ENCODE results near the gene HILPDA.
"Not testable (repeated sequence)": the region's sequence is repeated elsewhere in the genome, so short reads cannot be mapped to it uniquely, and the experiment has no call there.

HILPDA gene

DNA sequence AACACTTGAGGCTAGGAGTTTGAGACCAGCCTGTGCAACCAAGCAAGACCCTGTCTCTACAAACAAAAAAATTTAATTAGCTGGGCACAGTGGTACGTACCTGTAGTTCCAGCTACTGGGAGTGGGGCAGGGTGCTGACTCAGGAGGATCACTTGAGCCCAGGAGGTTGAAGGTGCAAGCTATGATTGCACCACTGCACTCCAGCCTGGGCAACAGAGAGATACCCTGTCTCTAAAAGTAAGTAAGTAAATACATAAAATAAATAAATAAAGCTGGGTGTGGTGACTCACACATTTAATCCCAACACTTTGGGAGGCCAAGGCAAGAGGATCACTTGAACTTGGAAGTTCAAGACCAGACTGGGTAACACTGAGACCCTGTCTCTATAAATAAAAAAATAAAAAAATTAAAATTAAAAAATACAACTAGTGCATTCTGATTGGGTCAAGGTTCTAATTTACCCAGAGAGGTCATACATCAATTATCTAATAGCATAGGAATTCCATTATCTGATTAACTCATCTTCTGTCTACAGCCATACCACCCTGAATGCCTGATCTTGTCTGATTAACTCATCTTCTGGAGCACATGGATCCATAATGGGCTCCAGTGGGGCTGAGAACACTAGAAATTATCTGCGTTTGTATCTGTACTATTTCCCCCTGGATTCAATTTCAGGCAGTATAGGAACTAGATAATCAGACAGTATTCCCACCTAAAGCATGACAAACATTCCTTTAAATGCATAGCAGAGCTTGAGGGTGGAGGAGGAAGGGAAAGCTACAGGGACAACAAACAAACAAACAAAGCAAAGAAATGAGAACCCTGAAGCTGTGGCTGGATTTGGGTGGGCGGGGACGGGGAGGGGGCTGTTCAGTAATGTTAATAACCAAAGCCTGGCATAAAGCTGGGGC, 21.0 kb upstream of the HILPDA start:
- FAIRE-seq = no peak

DNA sequence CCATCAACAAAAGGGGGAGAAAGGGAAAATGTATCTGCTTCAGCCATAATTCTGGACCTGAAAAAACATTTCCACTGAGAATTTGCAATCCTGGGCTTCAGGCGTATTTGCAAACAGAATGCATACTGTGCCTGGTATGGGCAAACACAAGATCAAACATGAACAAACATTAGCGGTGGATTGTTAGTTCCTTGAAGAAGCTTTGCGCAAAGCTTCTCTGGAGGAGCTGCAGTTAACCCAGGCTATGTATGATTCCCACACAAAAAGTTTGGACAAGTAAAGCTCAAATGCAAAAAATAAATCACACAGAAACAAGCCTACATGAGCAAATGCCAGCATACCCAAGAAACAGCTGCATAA, 20.4 kb upstream of the HILPDA start:
- FAIRE-seq = no peak

DNA sequence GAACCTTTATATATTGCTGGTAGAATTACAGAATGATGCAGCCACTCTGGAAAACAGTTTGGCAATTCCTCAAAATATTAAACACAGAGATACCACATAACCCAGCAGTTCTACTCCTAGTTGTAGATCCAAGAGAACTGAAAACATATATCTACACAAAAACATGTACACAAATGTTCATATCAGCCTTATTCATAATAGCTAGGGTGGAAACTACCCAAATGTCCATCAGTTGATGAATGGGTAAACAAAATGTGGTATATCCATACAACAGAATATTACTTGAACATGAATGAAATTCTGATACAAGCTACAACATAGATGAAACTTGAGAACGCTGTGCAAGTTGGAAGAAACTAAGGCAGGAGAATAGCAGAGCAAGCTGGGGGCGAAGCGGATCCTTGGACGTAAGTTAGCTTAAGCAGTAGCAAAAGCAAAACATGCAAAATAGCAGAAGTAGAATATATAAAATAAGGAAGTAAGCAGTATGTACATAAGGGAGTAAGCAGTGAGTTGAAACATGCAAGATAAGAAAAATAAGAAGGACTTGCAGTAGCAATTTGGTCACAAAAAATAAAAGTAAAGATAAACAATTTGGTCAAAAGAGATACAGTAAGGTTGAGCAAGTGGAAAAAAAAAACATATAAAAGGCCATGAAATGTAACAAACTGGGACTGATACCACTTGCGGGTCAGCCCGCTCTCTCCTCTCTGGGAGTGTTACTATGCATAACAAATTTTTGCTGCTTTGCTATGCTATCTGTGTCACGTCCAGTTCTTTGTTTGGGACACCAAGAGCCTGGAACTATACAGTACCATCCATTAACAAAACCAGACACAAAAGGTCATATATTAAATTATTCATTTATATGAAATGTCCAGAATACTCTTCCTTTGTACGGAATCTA, 18.0 kb upstream of the HILPDA start:
- no peak for FAIRE-seq

DNA sequence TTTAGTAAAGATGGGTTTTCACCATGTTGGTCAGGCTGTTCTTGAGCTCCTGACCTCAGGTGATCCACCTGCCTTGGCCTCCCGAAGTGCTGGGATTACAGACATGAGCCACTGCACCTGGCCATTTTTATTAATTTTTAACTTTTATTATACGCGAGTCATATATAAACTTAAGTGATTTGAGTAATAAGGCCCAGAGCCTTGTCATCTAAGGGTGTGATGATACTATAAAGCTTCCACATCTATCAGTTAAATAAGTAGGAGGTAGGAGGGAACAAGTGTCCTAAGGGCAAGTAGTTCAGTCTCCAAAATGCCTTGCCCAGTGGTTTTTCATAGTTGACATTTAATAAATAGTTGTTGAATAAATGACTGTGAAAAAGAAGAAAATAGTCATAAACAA, 13.3 kb upstream of the HILPDA start:
- FAIRE-seq = no peak

DNA sequence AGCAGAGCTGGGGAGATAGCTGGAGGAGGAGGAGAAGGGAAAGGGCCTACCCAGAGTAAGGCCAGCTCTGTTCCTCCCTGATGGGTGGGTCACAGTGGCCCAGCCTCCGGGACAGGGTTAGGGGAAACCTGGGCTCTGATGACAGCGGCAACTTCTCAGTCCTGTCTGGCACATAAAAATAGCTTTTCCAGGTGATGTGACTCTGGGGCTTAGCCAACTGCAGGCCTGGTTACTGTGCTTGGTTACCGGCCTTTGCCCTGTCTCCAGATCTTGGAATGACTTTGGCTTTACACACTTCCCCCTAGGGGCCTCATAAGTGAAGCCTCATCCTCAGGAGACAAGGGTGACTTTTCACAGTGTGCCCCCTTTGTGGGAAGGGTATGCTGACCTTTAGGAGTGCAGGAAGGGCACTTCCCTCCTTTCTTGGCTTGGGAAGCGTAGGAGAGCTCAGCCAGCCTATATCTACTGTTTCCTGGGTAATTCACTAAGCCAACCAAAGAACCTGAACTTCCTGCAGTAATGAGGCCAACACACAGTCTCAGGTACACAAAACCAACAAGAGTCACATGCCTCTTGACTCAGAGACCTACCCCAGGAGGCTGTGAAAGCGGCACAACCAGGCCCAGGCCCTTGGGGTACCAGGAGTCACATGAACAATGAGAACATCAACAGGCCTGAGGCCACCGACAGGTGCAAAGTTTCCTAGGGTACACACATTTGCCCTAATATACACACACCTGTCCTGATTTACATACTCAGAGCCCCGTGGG, 11.7 kb upstream of the HILPDA start:
- no peak for FAIRE-seq

DNA sequence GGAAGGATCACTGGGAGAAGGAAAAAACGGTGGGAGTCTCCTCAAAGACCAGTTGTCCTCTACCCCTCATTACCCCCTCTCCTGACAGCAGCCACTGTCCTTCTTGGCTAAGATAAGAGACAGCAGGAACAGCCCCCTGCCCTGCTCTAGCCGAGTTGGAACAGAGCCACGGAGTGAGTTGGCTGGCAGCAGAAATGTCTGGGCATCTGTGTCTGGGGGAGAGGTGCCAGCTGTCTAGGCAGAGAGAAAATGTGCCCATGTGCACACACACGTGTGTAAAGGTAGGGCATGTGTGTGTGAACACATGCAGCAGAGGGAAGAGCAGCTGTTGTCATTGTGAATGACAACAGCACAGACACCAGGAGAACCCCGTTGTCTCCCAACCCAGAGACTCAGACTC, 9.4 kb upstream of the HILPDA start:
- no peak for FAIRE-seq

DNA sequence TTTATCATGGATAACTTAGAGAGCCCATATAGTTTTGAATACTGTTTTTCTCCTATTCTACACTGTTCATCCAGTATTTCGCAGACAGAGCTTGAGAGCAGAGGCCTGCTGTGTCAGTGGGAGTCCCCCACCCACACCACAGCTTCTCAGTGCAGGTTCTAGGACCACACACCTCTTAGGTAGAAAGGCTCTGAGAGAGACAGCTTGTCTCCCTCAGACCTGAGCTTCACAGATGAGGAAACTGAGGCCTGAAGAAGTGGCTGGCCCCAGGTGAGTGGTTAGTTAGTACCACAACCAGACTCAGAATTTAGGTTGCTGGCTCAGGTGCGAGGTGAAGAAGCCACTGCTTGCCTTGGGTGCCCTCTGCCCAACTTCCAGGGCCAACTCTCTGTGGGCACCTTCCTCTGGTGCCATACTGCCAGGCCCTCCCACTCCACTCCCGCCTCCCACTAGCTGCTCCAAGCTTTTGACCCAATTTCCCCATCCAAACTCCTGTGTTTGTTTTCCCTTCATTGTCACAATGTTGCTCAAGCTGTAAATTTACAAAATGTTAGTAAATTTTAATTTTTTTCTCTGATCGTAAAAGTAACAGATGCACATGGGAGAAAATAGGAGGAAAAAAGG, 7.6 kb upstream of the HILPDA start:
- FAIRE-seq = no peak

DNA sequence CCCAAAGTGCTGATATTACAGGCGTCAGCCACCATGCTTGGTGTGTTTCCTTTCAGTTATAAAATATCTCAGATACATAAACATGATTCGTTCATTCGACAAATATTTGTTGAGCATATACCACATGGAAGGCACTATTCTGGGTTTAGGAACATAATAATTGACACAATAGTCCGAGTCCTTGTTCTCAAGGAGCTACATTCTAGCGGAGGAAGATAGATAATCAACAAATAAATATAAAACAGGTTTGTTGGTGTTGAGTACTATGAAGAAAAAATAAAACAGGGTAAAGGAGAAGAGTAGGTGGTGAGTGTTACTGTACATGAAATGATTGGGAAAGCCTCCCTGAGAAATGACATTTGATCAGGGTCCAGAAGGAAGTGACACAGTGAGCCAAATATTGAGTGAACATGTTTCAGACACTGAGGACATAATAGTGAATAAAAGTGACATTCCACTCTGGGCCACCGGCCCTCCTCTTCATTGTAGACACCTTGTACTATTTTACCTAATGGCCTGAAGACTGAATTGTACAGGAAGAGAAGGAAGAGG, 6.9 kb upstream of the HILPDA start:
- FAIRE-seq = no peak

DNA sequence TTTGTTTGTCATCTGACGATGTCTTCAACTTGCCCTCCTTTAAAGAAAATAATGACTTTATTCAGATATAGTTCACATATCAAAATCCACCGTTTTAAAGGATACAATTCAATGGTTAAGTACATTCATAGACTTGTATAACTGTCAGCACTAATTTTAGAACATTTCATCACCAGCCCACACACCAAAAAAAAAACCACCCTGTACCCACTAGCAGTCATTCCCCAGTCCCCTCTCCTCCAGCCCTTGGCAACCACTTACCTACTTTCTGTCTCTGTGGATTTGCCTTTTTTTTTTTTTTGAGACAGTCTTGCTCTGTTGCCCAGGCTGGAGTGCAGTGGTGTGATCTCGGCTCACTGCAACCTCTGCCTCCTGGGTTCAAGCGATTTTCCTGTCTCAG, 5.3 kb upstream of the HILPDA start:
- FAIRE-seq = no peak

DNA sequence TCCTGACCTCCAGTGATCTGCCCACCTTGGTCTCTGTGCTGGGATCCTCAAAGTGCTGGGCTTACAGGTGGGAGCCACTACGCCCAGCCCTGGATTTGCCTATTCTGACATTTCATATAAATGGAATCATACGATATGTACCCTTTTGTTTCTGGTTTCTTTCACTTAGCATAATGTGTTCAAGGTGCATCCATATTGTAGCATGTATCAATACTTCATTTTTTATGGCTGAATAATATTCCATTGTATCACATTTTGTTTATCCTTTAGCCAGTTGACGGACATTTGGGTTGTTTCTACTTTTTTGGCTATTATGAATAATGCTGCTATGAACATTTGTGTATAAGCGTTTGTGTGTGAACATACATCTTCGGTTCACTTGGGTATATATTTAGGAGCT, 4.8 kb upstream of the HILPDA start:
- no peak for FAIRE-seq

DNA sequence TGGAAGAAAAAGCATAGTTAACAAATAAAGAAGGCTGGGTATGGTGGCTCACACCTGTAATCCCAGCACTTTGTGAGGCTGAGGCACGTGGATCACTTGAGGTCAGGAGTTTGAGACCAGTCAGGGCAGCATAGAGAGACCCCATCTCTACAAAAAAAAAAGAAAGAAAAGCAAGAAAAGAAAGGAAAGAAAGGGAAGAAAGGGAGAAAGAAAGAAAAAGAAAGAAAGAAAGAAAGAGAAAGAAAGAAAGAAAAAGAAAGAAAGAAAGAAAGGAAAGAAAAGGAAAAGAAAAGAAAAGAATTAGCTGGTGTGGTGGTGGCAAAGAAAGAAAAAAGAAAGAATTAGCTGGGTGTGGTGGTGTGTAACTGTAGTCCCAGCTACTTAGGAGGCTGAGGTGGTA, 3.1 kb upstream of the HILPDA start:
- FAIRE-seq = no peak

DNA sequence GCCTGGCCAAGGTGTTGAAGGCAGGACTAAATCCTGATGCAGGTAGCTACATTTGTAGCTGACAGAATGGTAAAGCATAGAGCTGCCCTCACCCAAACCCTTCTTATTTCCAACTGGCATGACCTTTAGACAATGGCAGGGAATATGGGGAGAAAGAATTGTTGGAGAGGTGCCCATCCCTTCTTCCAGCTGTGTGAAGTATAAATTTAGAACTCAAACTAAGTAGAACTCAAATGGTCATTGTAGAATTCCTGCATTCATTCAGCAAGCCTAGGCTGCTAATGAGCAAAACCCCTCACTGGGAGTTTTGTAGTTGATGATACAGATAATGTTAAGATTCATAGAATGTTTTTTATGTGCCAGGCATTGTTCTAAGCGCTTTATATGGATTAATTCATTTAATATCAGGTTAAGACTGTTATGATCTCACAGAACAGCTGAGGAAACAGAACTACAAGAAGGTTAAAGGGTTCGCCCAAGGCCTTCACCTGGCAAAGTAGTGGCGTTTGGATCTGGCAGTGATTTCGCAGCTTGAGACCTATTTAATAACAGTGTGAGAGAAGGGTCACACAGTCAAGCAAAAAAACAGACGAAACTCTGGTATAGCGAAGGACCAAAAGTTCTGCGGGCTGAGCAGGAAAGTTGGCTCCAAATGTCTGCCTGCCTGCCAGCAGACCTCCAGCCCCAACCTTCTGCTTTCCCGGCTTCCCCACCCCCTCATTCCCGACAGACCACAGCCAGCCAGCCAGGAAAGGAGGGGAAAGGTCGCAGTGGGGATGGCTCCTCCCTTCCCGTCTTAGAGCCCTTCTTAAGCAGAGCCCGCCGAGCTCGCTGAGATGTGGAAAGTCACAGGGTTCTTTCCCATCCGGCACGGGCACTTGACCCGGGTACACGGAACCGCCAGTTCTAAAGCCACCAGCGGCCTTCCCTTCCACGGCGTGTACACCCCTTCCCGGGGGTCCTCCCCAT, 1.6 kb upstream of the HILPDA start:
- FAIRE-seq = no peak

DNA sequence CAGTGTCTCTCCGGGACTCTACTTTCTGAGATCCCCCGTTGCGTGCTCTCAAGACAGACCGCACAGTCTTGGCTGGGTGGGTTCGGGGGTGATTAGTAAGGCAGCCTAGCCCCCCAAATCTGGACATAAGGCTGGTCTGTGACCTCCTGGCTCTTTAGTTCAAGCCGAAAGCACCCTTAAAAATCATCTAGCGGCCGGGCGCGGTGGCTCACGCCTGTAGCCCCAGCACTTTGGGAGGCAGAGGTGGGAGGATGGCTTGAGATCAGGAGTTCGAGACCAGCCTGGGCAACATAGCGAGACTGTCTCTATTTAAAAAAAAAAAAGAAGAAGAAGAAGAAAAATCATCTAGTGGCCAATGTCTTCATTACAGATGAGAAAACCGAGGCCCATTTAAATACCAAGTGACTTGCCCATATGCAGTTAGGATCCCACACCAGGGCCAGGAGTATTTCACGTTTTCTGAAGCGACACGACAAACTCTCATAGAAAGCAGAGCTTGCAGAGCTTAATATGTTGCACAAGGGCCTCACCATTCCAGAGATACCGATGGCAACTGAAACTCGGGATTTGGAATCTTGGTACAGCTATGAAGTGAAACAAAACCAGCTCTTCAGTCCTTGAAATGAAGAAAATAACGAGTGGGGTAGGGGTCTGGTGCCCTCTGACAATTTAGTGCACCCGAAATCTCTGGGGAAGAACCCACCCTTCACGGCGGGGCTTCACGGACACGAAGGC, 703 bp upstream of the HILPDA start:
- FAIRE-seq = no peak

DNA sequence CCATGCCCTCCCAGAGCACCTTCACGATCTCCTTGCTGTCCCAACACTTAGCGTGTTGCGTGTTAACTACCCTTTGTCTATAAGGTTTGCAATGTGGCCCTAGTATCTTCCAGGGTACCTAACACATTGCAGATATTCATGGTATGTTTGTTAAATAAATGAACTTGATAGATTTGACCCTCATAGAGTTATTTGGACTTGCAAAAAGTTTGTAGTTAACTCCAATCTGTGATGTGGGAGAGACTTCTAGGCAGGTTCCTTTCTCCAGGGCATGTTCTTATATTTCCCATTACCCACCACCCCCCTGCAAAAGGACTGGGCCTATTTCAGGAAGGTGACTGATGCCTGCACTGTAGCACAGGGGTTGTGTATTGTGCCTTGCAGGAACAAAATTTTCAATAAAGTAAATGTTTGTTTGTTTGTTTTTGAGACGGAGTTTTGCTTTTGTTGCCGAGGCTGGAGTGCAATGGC, 612 bp downstream of the HILPDA start:
- no peak for FAIRE-seq

DNA sequence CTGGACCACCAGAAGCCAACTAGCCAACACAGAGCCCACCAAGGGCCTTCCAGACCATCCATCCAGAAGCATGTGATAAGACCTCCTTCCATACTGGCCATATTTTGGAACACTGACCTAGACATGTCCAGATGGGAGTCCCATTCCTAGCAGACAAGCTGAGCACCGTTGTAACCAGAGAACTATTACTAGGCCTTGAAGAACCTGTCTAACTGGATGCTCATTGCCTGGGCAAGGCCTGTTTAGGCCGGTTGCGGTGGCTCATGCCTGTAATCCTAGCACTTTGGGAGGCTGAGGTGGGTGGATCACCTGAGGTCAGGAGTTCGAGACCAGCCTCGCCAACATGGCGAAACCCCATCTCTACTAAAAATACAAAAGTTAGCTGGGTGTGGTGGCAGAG, 1.7 kb downstream of the HILPDA start:
- FAIRE-seq = not testable (repeated sequence)

DNA sequence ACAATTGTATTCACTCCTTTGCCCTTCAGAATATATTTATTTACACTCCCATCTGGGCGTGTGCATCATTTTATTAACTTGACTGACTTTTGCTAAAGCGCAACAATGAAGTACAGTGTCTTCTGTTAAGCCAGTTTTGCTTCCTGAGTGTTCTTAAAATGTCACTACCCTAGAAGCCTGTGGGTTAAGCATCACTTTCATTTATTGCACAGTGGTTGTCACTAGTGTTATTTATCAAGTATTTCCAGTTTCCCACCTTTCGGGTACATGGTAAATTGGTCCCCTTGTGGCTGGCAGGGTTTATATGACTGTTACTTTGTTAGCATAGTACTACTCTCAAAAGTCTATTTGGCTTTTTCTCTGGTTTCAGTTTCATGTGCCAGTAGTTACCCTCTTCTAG, 3.3 kb downstream of the HILPDA start:
- no peak for FAIRE-seq

DNA sequence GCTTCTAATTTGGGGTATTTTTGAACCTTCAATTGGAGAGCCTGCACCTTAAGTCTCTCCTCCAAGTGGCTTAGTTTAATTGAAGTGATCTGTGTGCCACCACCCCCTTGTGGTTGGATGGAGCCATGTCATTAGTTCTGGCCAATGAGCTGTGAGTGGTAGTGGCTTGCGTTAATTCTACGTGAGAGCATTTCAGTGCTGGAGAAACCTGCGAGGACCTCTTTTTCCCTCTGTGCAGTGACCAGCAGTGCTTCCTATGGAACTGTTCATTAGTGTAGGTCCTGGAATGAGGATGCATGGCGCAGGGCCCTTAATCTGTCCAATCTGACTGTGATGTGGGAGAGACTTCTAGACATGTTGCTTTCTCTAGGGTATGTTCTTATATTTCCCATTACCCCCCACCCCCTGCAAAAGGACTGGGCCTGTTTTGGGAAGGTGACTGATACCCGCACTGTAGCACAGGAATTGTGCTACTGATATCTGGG, 3.8 kb downstream of the HILPDA start:
- no peak for FAIRE-seq

DNA sequence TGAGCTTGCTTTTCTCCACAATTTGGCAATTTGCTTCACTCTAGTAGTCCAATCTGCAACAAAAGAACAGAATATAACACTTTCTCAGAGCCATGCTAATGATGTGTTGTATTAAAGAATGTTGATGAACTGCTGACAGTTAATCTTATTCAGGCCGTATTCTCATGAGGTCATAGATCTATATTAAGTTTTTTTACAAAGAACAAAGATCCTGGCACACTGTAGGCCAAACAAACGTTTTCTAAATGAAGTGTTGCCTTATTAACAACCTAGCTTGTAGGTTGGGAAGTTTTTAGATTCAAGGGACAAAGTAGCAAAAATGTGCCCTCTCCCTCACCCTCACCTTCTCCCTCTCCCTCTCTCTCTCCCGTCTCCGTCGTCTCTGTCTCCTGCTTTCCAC, 6.8 kb downstream of the HILPDA start:
- no peak for FAIRE-seq

DNA sequence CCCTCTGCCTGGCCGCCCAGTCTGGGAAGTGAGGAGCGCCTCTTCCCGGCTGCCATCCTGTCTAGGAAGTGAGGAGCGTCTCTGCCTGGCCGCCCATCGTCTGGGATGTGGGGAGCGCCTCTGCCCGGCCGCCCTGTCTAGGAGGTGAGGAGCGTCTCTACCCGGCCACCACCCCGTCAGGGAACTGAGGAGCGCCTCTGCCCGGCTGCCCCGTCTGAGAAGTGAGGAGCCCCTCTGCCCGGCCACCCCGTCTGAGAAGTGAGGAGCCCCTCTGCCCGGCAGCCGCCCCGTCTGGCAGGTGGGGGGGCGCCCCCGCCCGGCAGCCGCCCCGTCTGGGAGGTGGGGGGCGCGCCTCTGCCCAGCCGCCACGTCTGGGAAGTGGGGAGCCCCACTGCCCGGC, 7.7 kb downstream of the HILPDA start:
- not testable (repeated sequence) for FAIRE-seq

DNA sequence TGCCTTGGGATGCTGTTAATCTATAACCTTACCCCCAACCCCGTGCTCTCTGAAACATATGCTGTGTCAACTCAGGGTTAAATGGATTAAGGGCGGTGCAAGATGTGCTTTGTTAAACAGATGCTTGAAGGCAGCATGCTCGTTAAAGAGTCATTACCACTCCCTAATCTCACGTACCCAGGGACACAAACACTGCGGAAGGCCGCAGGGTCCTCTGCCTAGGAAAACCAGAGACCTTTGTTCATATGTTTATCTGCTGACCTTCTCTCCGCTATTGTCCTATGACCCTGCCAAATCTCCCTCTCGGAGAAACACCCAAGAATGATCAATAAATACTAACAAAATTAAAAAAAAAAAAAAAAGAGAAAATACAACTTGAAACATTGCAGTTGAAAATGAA, 8.3 kb downstream of the HILPDA start:
- not testable (repeated sequence) for FAIRE-seq

Data from colon (tissue), 2 donors.